Endothelial cell of umbilical vein (primary cell): ENCODE results near the gene USB1. TPM values are rescaled to one million over a fixed set of nuclear protein-coding genes. Genes with fewer than 3 reads are reported as not detected.

Experiments used
- BruUV-seq: library from RNA; stranded (reverse); fragments of 400-500 nt; replicated peaks from 2 replicates; lab custom pipeline; 2021; lab: Mats Ljungman, UMichigan
- CTCF ChIA-PET: fragments of 300-600, 350-600 bp; sonication (Branson Sonifier 250); formaldehyde crosslinking; loops from one replicate; lab custom pipeline; 2021; ENCODE audit warnings: antibody characterized with exemption, inconsistent platforms; lab: Charles Lee
- POLR2A ChIA-PET: fragments of 300-600, 350-600 bp; sonication (Branson Sonifier 250); formaldehyde crosslinking; loops from one replicate; lab custom pipeline; 2021; ENCODE audit warnings: antibody characterized with exemption, inconsistent platforms; lab: Charles Lee
- DNase-seq: peaks from one replicate; pipeline ENCODE4 v3.0.0-alpha.2; 2011; ENCODE audit warnings: low read depth, low spot score
- FAIRE-seq: peaks from 2 replicates; lab custom pipeline; 2011; peaks lifted over from hg19 to GRCh38; lab: Jason Lieb, UNC
- H2AFZ ChIP-seq: 2 replicates; pipeline ENCODE4 v1.6.0; 2012; ENCODE audit warnings: low read depth, low read length, control low read depth, inconsistent platforms
- H3K27ac ChIP-seq: 2 replicates; pipeline ENCODE4 v1.5.1; 2011; ENCODE audit warnings: low read depth, mild to moderate bottlenecking, control low read depth, low read length, moderate library complexity; ENCODE audit not compliant: insufficient read depth
- H3K27me3 ChIP-seq, 2 experiments: 2 replicates each; pipeline versions ENCODE4 v1.6.0 to v1.6.1; 2011; ENCODE audit warnings: low read length in 2 of 2, mixed read lengths in 1 of 2; ENCODE audit not compliant: control insufficient read depth in 2 of 2, insufficient read depth in 2 of 2
- H3K36me3 ChIP-seq, 2 experiments: 2 replicates in 1 of 2; 3 replicates in 1 of 2; pipeline ENCODE4 v1.5.1; 2011; ENCODE audit warnings: low read length in 2 of 2, mild to moderate bottlenecking in 1 of 2, moderate library complexity in 1 of 2; ENCODE audit not compliant: control insufficient read depth in 2 of 2, insufficient read depth in 2 of 2; ENCODE audit errors: extremely low read depth in 1 of 2
- H3K4me1 ChIP-seq: 3 replicates; pipeline ENCODE4 v1.5.1; 2011; ENCODE audit warnings: mild to moderate bottlenecking, low read length; ENCODE audit not compliant: control insufficient read depth, insufficient read depth; ENCODE audit errors: extremely low read depth
- H3K4me2 ChIP-seq: 2 replicates; pipeline ENCODE4 v1.6.1; 2011; ENCODE audit warnings: low read length, control low read depth, mixed read lengths; ENCODE audit not compliant: insufficient read depth
- H3K4me3 ChIP-seq, 3 experiments: fragments of 200-600 bp in 1 of 3; sonication (generic), shearing (Covaris generic) in 1 of 3; replicated peaks in 1 of 3; 2 replicates each; pipeline ENCODE4 v1.5.1; 2011 to 2016; ENCODE audit warnings: control low read depth in 3 of 3, low read length in 3 of 3, mild to moderate bottlenecking in 2 of 3, inconsistent platforms in 1 of 3, low read depth in 1 of 3, moderate library complexity in 1 of 3; ENCODE audit not compliant: insufficient read depth in 1 of 3
- H3K79me2 ChIP-seq: 2 replicates; pipeline ENCODE4 v1.6.0; 2012; ENCODE audit warnings: low read length, inconsistent platforms; ENCODE audit not compliant: control insufficient read depth, insufficient read depth
- H3K9ac ChIP-seq: replicated peaks from 2 replicates; pipeline ENCODE3; 2011; ENCODE audit warnings: low read length, control low read depth; ENCODE audit not compliant: insufficient read depth; ENCODE audit errors: extremely low read depth
- H3K9me1 ChIP-seq: replicated peaks from 3 replicates; pipeline ENCODE4 v1.6.0; 2011; ENCODE audit warnings: mild to moderate bottlenecking, low read length; ENCODE audit not compliant: control insufficient read depth, insufficient read depth; ENCODE audit errors: extremely low read depth
- H3K9me3 ChIP-seq: replicated peaks from 2 replicates; pipeline ENCODE4 v1.5.1; 2012; ENCODE audit warnings: low read length, inconsistent platforms; ENCODE audit not compliant: control insufficient read depth, insufficient read depth
- H4K20me1 ChIP-seq: replicated peaks from 2 replicates; pipeline ENCODE3; 2011; ENCODE audit warnings: mild to moderate bottlenecking, low read length; ENCODE audit not compliant: control insufficient read depth, insufficient read depth; ENCODE audit errors: extremely low read depth
- CTCF ChIP-seq, 2 donors: IDR thresholded peaks; 1 replicate in 1 of 2; 2 replicates in 1 of 2; pipeline ENCODE4 v1.5.1; 2011; ENCODE audit warnings: low read length in 2 of 2, mild to moderate bottlenecking in 2 of 2, moderate library complexity in 2 of 2, control low read depth in 1 of 2, inconsistent platforms in 1 of 2, low read depth in 1 of 2; ENCODE audit not compliant: insufficient read depth in 1 of 2; ENCODE audit errors: extremely low read depth in 1 of 2
- EZH2 ChIP-seq: IDR thresholded peaks from 2 replicates; pipeline ENCODE4 v1.6.1; 2012; ENCODE audit warnings: borderline replicate concordance, low read depth, mild to moderate bottlenecking, moderate library complexity, low read length, inconsistent platforms; ENCODE audit not compliant: severe bottlenecking
- FOS ChIP-seq: IDR thresholded peaks from 2 replicates; pipeline ENCODE4 v1.6.1; 2011; ENCODE audit warnings: mild to moderate bottlenecking, low read length, moderate library complexity, borderline replicate concordance; ENCODE audit not compliant: insufficient read depth
- GATA2 ChIP-seq: IDR thresholded peaks from 2 replicates; pipeline ENCODE4 v1.7.0; 2011; ENCODE audit warnings: low read depth, mild to moderate bottlenecking, moderate library complexity, mixed read lengths, low read length; ENCODE audit not compliant: insufficient read length, insufficient read depth
- JUN ChIP-seq: IDR thresholded peaks from 2 replicates; pipeline ENCODE4 v1.6.1; 2011; ENCODE audit warnings: borderline replicate concordance, low read depth; ENCODE audit not compliant: insufficient read length, insufficient read depth
- MAX ChIP-seq: IDR thresholded peaks from 2 replicates; pipeline ENCODE4 v1.6.1; 2011; ENCODE audit not compliant: insufficient read depth, insufficient read length
- MYC ChIP-seq: IDR thresholded peaks from one replicate; pipeline ENCODE4 v1.6.1; 2011; ENCODE audit warnings: mild to moderate bottlenecking, low read depth, low read length
- POLR2A ChIP-seq: IDR thresholded peaks from 2 replicates; pipeline ENCODE4 v1.6.1; 2012; ENCODE audit warnings: low read depth, mild to moderate bottlenecking, control low read depth, low read length
- POLR2AphosphoS5 ChIP-seq: IDR thresholded peaks from 2 replicates; pipeline ENCODE4 v1.6.1; 2012; ENCODE audit warnings: low read depth, mild to moderate bottlenecking, control low read depth, low read length, moderate library complexity; ENCODE audit not compliant: insufficient read depth
- dilution Hi-C: fragments of 300-500 bp; cut with MboI; formaldehyde crosslinking; loops from one replicate; pipeline ENCODE4 v1.15.0; 2019; ENCODE audit warnings: low sequenced_read_pairs; ENCODE audit not compliant: extremely low pct_ligation_motif_present
- intact Hi-C: fragments of 100-400 bp; cut with micrococcal nuclease; formaldehyde crosslinking; loops from one replicate; pipeline ENCODE4 v1.10.0; 2022
- polyA plus RNA-seq, 4 experiments: library from polyadenylated mRNA; depleted of rRNA in 3 of 4; stranded (reverse) in 3 of 4; unstranded in 1 of 4; fragments of >200 nt; gene quantifications; 2 replicates each; pipeline versions ENCODE4 v1.2.1 to v1.2.3, GENCODE V29; 2011 to 2012; ENCODE audit warnings: missing spikeins in 1 of 4
- total RNA-seq: library from RNA; stranded (reverse); gene quantifications from 2 replicates; pipeline ENCODE4 v1.2.3, GENCODE V29; 2021

The USB1 gene
- total and polyA plus RNA-seq, 2 donors (not counting 3 experiments of a cell fraction or from before 2014, with no cell fraction given), result 64.6 to 83.8 TPM

GRCh38 chr16:57959804-57960203 is 41.4 kb upstream of the USB1 start:
- no peak for DNase-seq
- Histone ChIP-seq H3K27ac (no peak overlapping the region), H3K4me1 (no peaks in the 10 kb centered on the region), H4K20me1 (no peaks in the 10 kb centered on the region), H3K36me3 (no peaks in the 10 kb centered on the region), H3K9ac (no peak overlapping the region), H3K4me3 (no peak overlapping the region), H3K27me3 (no peaks in the 10 kb centered on the region), H2AFZ (no peak overlapping the region), H3K79me2 (no peaks in the 10 kb centered on the region), H3K9me3 (no peaks in the 10 kb centered on the region), H3K4me2 (no peak overlapping the region), H3K9me1 (no peaks in the 10 kb centered on the region)
- ChIA-PET CTCF (no interaction called here), POLR2A (no interaction called here)
- no peak for TF ChIP-seq MAX
- no peak for TF ChIP-seq POLR2AphosphoS5
- TF ChIP-seq CTCF (IDR thresholded peaks at IDR 0.05; ENCODE audit: extremely low read depth in 1 of 2, insufficient read depth in 1 of 2, low read depth in 1 of 2, low read length in 2 of 2), result no peak
- no peak for TF ChIP-seq MYC
- no peak for TF ChIP-seq JUN
- TF ChIP-seq GATA2, result no peak
- no peak for TF ChIP-seq POLR2A
- no peak for TF ChIP-seq FOS
- TF ChIP-seq EZH2, result no peak
- no TSS peak for BruUV-seq
- FAIRE-seq, result no peak
- dilution Hi-C loops, result no loop called here
- intact Hi-C loops, result no loop called here
